Measurements from ENCODE around the gene BABAM2.

- TF ChIP-seq CTCF (IDR thresholded peaks at IDR 0.05; ENCODE audit: insufficient read depth, low read length, poor library complexity, severe bottlenecking) (no peak), EZH2phosphoT487 (conservative IDR thresholded peaks at IDR 0.05; ENCODE audit: low read length) (no peak)
These were observed 62.5 kb downstream of the BABAM2 start for GRCh38 chr2:27953077-27953476.

Data from SU-DHL-6 (cell line).